Natural killer cell (primary cell): ENCODE results near the gene ERRFI1. TPM values are rescaled to one million over a fixed set of nuclear protein-coding genes. Genes with fewer than 3 reads are reported as not detected.

Experiments
- ATAC-seq, 3 donors: fragments of 150-1000 bp in 2 of 3; fragments of 200-7000 bp in 1 of 3; cut with Tn5 transposase; 1 replicate in 1 of 3; 2 replicates in 2 of 3; pipeline ENCODE4 v1.10.0; 2021; ENCODE audit warnings: mild to moderate bottlenecking in 2 of 3, moderate library complexity in 2 of 3
- DNase-seq, 2 donors: peaks; one replicate each; pipeline versions ENCODE4 v3.0.0 to v3.0.0-alpha.2; 2013 to 2021; ENCODE audit warnings: mixed read lengths in 1 of 2
- H3K27ac ChIP-seq: one replicate; pipeline ENCODE4 v1.5.1; 2013; ENCODE audit warnings: mild to moderate bottlenecking, low read length
- H3K27me3 ChIP-seq: one replicate; pipeline ENCODE4 v1.6.1; 2013; ENCODE audit warnings: low read length; ENCODE audit not compliant: control insufficient read depth, insufficient read depth
- H3K36me3 ChIP-seq: one replicate; pipeline ENCODE4 v1.6.1; 2013; ENCODE audit warnings: low read length; ENCODE audit not compliant: control insufficient read depth, insufficient read depth
- H3K4me1 ChIP-seq: one replicate; pipeline ENCODE4 v1.6.1; 2013; ENCODE audit warnings: low read length; ENCODE audit not compliant: control insufficient read depth, insufficient read depth
- H3K4me3 ChIP-seq: one replicate; pipeline ENCODE4 v1.5.1; 2013; ENCODE audit warnings: low read length
- H3K9me3 ChIP-seq: one replicate; pipeline ENCODE4 v1.6.1; 2013; ENCODE audit warnings: low read length; ENCODE audit not compliant: control insufficient read depth, insufficient read depth
- H3K27ac Mint-ChIP-seq, 2 donors: one replicate each; pipeline ENCODE4 v1.8.0; 2022; ENCODE audit warnings: mild to moderate bottlenecking in 2 of 2, mixed read lengths in 2 of 2, moderate library complexity in 1 of 2
- H3K27me3 Mint-ChIP-seq, 2 donors: one replicate each; pipeline ENCODE4 v1.8.0; 2022; ENCODE audit warnings: low read depth in 2 of 2, mixed read lengths in 2 of 2
- H3K36me3 Mint-ChIP-seq: one replicate; pipeline ENCODE4 v1.8.0; 2022; ENCODE audit warnings: mixed read lengths
- H3K4me1 Mint-ChIP-seq, 2 donors: one replicate each; pipeline ENCODE4 v1.8.0; 2022; ENCODE audit warnings: mixed read lengths in 2 of 2
- H3K4me3 Mint-ChIP-seq: one replicate; pipeline ENCODE4 v1.8.0; 2022; ENCODE audit warnings: mild to moderate bottlenecking, moderate library complexity, mixed read lengths
- H3K9me3 Mint-ChIP-seq, 2 donors: one replicate each; pipeline ENCODE4 v1.8.0; 2022; ENCODE audit warnings: mixed read lengths in 2 of 2
- CTCF ChIP-seq: fragments of 200-600 bp; IDR thresholded peaks from one replicate; pipeline ENCODE4 v1.8.0; 2022; ENCODE audit warnings: antibody characterized with exemption
- WGBS: methylation state at CpG from one replicate; pipeline ENCODE4 v1.1.7; 2013; ENCODE audit warnings: missing lambda C conversion rate; ENCODE audit not compliant: insufficient coverage; 5-methylcytosine and 5-hydroxymethylcytosine counted together
- intact Hi-C: fragments of 100-400 bp; cut with micrococcal nuclease; formaldehyde crosslinking; loops from one replicate; pipeline ENCODE4 v1.14.2; 2022
- total RNA-seq, 4 donors: library from RNA; stranded (reverse); fragments of 120-200 nt in 1 of 4; gene quantifications; one replicate each; pipeline versions ENCODE4 v1.2.3 to v1.2.4, GENCODE V29; 2013 to 2022

Gene ERRFI1
- total RNA-seq, 3 donors from 2014 or later (not counting 1 experiment from before 2014, with no cell fraction given): 2.9 to 4.9 (median 4.0) TPM

DNA sequence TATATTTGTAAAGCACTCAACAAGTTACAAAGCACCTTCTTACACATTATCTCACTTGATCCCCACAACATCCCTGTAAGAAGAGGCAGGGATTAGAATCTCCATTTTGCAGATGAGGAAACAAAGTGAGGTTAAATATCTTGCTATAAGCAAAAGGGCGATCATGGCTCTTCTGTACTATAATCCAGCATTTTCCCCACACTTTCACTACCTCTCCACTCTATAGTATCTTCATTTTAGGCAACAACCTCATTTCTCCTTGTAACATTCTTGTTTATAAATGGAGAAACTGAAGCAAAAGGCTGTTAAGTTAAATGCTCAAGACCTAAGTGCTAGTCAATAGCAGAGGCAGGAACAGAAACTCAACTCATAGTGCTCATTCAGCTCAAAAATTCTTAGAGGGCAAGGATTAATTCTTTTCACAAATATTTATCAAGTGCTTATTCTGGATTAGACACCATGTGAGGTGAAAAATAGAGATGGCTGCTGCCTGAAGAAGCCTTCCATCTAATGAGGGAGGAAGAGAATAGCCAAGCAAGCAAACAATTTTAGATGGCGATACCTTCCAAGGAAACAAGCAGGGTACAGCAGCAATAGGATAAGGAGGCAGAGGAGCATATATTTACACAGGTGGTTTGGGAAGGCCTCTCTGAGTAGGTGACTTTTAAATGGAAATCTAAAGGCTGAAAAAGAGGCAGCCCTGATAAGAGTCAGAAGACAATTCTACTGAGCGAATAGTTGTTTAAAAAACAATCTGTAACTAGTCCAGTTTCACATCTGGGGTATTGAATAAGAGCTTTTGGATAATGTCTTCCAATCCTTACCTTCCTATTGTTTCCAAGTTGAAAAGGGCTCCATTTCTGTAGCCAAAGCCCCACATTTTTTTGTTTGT is 3.5 kb downstream of the ERRFI1 start:
- intact Hi-C loops: no loop called here

DNA sequence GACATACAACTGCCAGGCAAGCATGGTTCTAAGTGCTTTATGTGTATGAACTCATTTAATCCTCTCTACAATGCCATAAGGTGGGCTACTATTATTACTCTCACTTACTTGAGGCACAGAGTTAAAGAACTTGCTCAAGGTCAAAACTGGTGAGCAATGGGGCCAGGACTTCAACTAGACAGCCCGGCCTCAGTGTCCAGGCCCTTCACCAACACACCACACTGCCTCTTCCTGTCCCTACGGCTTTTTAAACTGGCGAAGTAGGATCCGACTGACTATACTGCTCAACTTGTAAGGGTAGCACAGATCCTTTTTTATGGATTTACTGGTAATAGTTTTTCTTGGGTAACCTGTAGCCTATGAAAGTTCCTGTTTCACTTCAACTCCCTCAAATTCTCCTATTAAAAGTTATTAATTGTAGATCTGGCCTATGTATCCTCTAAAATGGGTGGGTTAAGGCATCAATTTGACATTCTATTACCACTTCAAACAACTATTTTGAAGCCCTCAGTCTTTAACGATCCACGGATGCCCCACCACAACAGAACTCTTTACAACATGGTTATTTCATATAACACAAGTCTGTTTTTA is 4.3 kb downstream of the ERRFI1 start:
- WGBS: 95% methylated on average over 6 of the region's 6 CpGs
- H3K27ac Mint-ChIP-seq: no peak overlapping the region
- peaks cover 9 to 13% of the 10 kb centered on the region in 2 donors for H3K4me1 Mint-ChIP-seq
- no peaks in the 10 kb centered on the region for H3K36me3 ChIP-seq
- H3K36me3 Mint-ChIP-seq: no peaks in the 10 kb centered on the region
- no peak for DNase-seq
- intact Hi-C loops: no loop called here
- H3K27me3 Mint-ChIP-seq: peaks cover 34 to 36% of the 10 kb centered on the region in 2 donors
- H3K4me3 ChIP-seq: no peak overlapping the region
- no peak overlapping the region for H3K4me3 Mint-ChIP-seq
- no peaks in the 10 kb centered on the region for H3K9me3 Mint-ChIP-seq
- H3K9me3 ChIP-seq: no peaks in the 10 kb centered on the region
- TF ChIP-seq CTCF: no peak
- H3K27me3 ChIP-seq: peaks cover 24% of the 10 kb centered on the region
- peaks cover 9% of the 10 kb centered on the region for H3K4me1 ChIP-seq
- ATAC-seq: no peak
- no peak overlapping the region for H3K27ac ChIP-seq

More for the DNA sequence above, 3.5 kb downstream of the ERRFI1 start:
- Histone ChIP-seq H3K36me3 (no peaks in the 10 kb centered on the region), H3K27me3 (peaks cover 25% of the 10 kb centered on the region), H3K4me3 (no peak overlapping the region), H3K27ac (no peak overlapping the region), H3K9me3 (no peaks in the 10 kb centered on the region), H3K4me1 (peaks cover 11% of the 10 kb centered on the region)
- no peaks in the 10 kb centered on the region for H3K9me3 Mint-ChIP-seq
- H3K4me3 Mint-ChIP-seq: no peak overlapping the region
- H3K36me3 Mint-ChIP-seq: no peaks in the 10 kb centered on the region
- no peak for ATAC-seq
- TF ChIP-seq CTCF: no peak
- H3K27ac Mint-ChIP-seq: no peak overlapping the region
- peaks cover 11 to 17% of the 10 kb centered on the region in 2 donors for H3K4me1 Mint-ChIP-seq
- 93% methylated on average over 3 of the region's 3 CpGs for WGBS
- peaks cover 29 to 32% of the 10 kb centered on the region in 2 donors for H3K27me3 Mint-ChIP-seq
- no peak for DNase-seq

DNA sequence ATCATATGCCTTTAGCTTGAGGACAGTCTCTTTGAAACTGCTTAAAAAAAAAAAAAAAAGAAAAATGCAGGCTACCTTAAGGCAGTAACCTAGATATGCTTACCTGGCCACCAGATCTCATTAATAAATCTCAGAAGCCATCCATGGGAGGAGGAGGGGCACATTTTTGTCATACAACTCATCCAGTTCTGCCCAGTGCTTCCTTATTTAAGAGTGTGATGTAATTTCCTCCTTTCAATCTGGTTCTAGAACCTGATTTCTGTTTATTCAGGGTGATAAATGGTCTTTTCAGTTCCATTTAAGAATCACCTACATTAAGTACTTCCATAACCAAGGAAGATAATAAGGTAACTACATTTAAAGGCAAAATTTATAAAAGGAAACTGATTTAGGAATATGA is 6.1 kb downstream of the ERRFI1 start:
- no peak overlapping the region for H3K27ac ChIP-seq
- H3K27me3 ChIP-seq: peaks cover 15% of the 10 kb centered on the region
- no peak overlapping the region for H3K4me3 Mint-ChIP-seq
- TF ChIP-seq CTCF: no peak
- H3K9me3 Mint-ChIP-seq: no peaks in the 10 kb centered on the region
- H3K4me1 Mint-ChIP-seq: peaks cover 1% of the 10 kb centered on the region in 2 donors
- peaks cover 37 to 45% of the 10 kb centered on the region in 2 donors for H3K27me3 Mint-ChIP-seq
- H3K27ac Mint-ChIP-seq: no peak overlapping the region
- H3K36me3 ChIP-seq: no peaks in the 10 kb centered on the region
- intact Hi-C loops: no loop called here
- H3K9me3 ChIP-seq: no peaks in the 10 kb centered on the region
- no peak for DNase-seq
- H3K4me3 ChIP-seq: no peak overlapping the region
- H3K36me3 Mint-ChIP-seq: no peaks in the 10 kb centered on the region
- ATAC-seq: no peak
- no peaks in the 10 kb centered on the region for H3K4me1 ChIP-seq
